WTC11 (cell line): ENCODE results near the gene JADE3.

Experiments used
- ETV6 ChIP-seq: sonication (generic); formaldehyde crosslinking; IDR thresholded peaks from 2 replicates; pipeline ENCODE4 v1.8.1; 2022; ENCODE audit warnings: mild to moderate bottlenecking, missing genetic modification reagents
- SP1 ChIP-seq: sonication (generic); formaldehyde crosslinking; conservative IDR thresholded peaks from 2 replicates; pipeline ENCODE4 v1.8.1; 2022; ENCODE audit warnings: missing genetic modification reagents
- USF1 ChIP-seq: sonication (generic); formaldehyde crosslinking; IDR thresholded peaks from 2 replicates; pipeline ENCODE4 v1.8.0; 2022; ENCODE audit warnings: mild to moderate bottlenecking, missing genetic modification reagents
- TF ChIP-seq, protein P1 (sequence below): fragments of 200-600 bp; IDR thresholded peaks from 2 replicates; pipeline ENCODE4 v1.8.0; 2022; ENCODE audit warnings: antibody characterized with exemption

DNA sequence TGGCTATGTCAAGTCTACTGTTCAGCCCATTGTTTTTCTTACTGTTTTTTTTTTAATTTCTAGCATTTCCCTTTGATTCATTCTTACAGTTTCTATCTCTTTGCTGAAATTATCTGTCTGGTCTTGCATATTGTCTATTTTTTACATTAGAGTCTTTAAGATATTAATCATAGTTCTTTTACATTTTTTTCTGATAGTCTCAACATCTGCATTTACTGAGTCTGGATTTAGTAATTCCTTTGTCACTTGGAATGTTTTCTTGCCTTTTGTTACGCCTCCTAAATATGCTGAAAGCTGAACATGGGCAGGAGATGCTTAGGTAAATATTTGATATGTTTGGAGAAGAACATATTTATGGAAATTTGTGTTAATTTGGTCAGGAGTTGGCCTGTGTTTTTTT, 10.4 kb downstream of the JADE3 start:
- TF ChIP-seq ETV6 (CRISPR knock-in tag): no peak
- TF ChIP-seq SP1 (CRISPR knock-in tag): no peak
- TF ChIP-seq, protein P1, sequence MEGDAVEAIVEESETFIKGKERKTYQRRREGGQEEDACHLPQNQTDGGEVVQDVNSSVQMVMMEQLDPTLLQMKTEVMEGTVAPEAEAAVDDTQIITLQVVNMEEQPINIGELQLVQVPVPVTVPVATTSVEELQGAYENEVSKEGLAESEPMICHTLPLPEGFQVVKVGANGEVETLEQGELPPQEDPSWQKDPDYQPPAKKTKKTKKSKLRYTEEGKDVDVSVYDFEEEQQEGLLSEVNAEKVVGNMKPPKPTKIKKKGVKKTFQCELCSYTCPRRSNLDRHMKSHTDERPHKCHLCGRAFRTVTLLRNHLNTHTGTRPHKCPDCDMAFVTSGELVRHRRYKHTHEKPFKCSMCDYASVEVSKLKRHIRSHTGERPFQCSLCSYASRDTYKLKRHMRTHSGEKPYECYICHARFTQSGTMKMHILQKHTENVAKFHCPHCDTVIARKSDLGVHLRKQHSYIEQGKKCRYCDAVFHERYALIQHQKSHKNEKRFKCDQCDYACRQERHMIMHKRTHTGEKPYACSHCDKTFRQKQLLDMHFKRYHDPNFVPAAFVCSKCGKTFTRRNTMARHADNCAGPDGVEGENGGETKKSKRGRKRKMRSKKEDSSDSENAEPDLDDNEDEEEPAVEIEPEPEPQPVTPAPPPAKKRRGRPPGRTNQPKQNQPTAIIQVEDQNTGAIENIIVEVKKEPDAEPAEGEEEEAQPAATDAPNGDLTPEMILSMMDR: no peak
- no peak for TF ChIP-seq USF1
